ENCODE data around the gene RSRC1.

DNA sequence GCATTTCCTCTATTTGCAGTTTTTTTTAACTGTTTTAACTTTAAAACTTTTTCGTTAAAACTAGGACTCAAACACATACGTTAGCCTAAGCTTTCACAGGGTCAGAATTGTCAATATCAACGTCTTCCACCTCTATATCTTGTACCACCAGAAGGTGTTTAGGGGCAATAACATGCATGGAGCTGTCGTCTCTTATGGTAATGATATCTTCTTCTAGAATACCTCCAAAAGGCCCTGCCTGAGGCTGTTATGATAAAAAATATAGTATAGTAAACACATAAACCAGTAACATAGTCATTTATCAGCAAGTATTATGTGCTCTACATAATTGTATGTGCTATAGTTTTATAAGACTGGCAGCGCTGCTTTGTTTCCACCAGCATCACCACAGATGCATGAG is 384.8 kb downstream of the RSRC1 start:
- TF ChIP-seq, protein P1, sequence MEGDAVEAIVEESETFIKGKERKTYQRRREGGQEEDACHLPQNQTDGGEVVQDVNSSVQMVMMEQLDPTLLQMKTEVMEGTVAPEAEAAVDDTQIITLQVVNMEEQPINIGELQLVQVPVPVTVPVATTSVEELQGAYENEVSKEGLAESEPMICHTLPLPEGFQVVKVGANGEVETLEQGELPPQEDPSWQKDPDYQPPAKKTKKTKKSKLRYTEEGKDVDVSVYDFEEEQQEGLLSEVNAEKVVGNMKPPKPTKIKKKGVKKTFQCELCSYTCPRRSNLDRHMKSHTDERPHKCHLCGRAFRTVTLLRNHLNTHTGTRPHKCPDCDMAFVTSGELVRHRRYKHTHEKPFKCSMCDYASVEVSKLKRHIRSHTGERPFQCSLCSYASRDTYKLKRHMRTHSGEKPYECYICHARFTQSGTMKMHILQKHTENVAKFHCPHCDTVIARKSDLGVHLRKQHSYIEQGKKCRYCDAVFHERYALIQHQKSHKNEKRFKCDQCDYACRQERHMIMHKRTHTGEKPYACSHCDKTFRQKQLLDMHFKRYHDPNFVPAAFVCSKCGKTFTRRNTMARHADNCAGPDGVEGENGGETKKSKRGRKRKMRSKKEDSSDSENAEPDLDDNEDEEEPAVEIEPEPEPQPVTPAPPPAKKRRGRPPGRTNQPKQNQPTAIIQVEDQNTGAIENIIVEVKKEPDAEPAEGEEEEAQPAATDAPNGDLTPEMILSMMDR (IDR thresholded peaks at IDR 0.05; ENCODE audit: poor library complexity) = no peak
- no peak for TF ChIP-seq EZH2phosphoT487 (IDR thresholded peaks at IDR 0.05; ENCODE audit: low read depth, severe bottlenecking, unreplicated experiment)

All from hepatocyte (in vitro differentiated cells).